Aorta (tissue), 5 donors: ENCODE data around the gene LGALS7. TPM values are rescaled to one million over a fixed set of nuclear protein-coding genes. Genes with fewer than 3 reads are reported as not detected.
"Not testable (repeated sequence)": the region's sequence is repeated elsewhere in the genome, so short reads cannot be mapped to it uniquely, and the experiment has no call there.

ENCODE experiments used
- ATAC-seq: fragments of 200-7000 bp; cut with Tn5 transposase; one replicate; pipeline ENCODE4 v1.9.1; 2022; ENCODE audit warnings: moderate library complexity; ENCODE audit not compliant: low FRiP score
- DNase-seq, 2 donors: peaks; one replicate each; pipeline ENCODE4 v3.0.0-alpha.2; 2020
- H3K27ac ChIP-seq, 2 donors: one replicate each; pipeline ENCODE4 v1.5.1; 2013; ENCODE audit warnings: low read length in 2 of 2, mild to moderate bottlenecking in 2 of 2, moderate library complexity in 2 of 2, control low read depth in 1 of 2, inconsistent platforms in 1 of 2, low read depth in 1 of 2
- H3K27me3 ChIP-seq, 2 donors: one replicate each; pipeline ENCODE4 v1.6.1; 2013; ENCODE audit warnings: control low read depth in 1 of 2, low read length in 1 of 2, mild to moderate bottlenecking in 1 of 2, moderate library complexity in 1 of 2; ENCODE audit not compliant: insufficient read depth in 2 of 2, control insufficient read depth in 1 of 2
- H3K36me3 ChIP-seq, 2 donors: one replicate each; pipeline ENCODE4 v1.6.1; 2013; ENCODE audit warnings: control low read depth in 1 of 2, low read length in 1 of 2, mild to moderate bottlenecking in 1 of 2; ENCODE audit not compliant: insufficient read depth in 2 of 2, control insufficient read depth in 1 of 2
- H3K4me1 ChIP-seq, 2 donors: one replicate each; pipeline ENCODE4 v1.6.1; 2013; ENCODE audit warnings: low read length in 2 of 2, control low read depth in 1 of 2, mild to moderate bottlenecking in 1 of 2, moderate library complexity in 1 of 2; ENCODE audit not compliant: insufficient read depth in 2 of 2, control insufficient read depth in 1 of 2
- H3K4me3 ChIP-seq, 2 donors: one replicate each; pipeline ENCODE4 v1.5.1; 2013; ENCODE audit warnings: low read length in 2 of 2, control low read depth in 1 of 2, mild to moderate bottlenecking in 1 of 2
- H3K9me3 ChIP-seq: one replicate; pipeline ENCODE4 v1.6.1; 2013; ENCODE audit warnings: mild to moderate bottlenecking, low read length; ENCODE audit not compliant: control insufficient read depth
- WGBS, 2 donors: extraction: QIAGEN DNeasy Blood & Tissue Kit; methylation state at CpG; one replicate each; pipeline ENCODE4 v1.1.7; 2013; 5-methylcytosine and 5-hydroxymethylcytosine counted together
- intact Hi-C, 2 donors: fragments of 100-400 bp; cut with DNase I; formaldehyde crosslinking; loops; one replicate each; pipeline versions ENCODE4 v1.14.2 to v1.15.0; 2022
- polyA plus RNA-seq, 2 donors: library from polyadenylated mRNA; stranded (reverse); fragments of 200-250 nt; gene quantifications; one replicate each; pipeline ENCODE4 v1.2.3, GENCODE V29; 2013
- total RNA-seq, 2 donors: library from RNA; stranded (reverse); fragmentation: NEBNext Ultra II Directional; extraction: Animal tissue kit (Norgen Biotek cat#: 25700); gene quantifications; one replicate each; pipeline ENCODE4 v1.2.1, GENCODE V29; 2021
- donor health status: healthy with polysubstance abuse.
- donor health status: Bipolar disorder and iron deficiency.
- donor health status: DM: no; HTN: no; CAD: no.
- donor health status: DM: no; HTN: no; CAD: no.
- donor health status: DM: yes; HTN: yes; CAD: no.

LGALS7 gene
- total and polyA plus RNA-seq, 4 donors: not detected

DNA sequence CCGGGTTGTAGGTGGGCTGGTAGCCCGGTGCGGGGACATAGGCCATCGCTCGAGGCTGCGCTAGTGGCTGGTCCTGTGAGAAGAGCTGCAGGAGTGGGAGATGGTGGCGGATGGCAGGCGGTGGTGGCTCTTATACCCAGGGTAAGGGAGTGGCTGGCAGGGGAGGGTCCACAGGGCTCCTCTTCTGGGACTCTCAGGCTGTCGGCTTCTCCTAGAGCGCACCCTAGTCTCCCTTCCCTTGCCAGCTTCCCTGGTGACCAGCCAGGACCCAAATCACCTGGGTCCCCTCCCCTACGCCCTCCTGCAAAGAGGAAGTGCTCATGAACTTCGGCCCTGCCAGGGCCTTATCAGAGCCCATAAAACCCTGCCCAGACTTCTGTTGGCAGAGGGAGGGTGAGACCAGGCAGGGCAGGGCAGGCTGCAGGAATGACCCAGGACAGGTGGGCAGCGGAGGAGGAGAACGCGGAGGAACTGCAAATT, 39.6 kb upstream of the LGALS7 start, which contains the start of gene LGALS4:
TSS of gene LGALS4 (minus strand) at position 105 of the 480 bp plus-strand sequence. CDS start at position 46, 59 bp downstream.
- Histone ChIP-seq H3K4me1 (no peaks in the 10 kb centered on the region), H3K4me3 (no peak within 1 kb of the TSS), H3K9me3 (no peaks in the 10 kb centered on the region), H3K36me3 (peaks cover 0 to 4% of the 10 kb centered on the region in 2 donors), H3K27me3 (no peaks in the 10 kb centered on the region), H3K27ac (no peak within 1 kb of the TSS)
- DNase-seq (peak in 1 of 2 donors; percentile 36), ATAC-seq (peak; percentile 13)
- 83 to 87% methylated on average over 15 of the region's 15 CpGs for WGBS, 2 donors
- intact Hi-C loops: no loop called here

DNA sequence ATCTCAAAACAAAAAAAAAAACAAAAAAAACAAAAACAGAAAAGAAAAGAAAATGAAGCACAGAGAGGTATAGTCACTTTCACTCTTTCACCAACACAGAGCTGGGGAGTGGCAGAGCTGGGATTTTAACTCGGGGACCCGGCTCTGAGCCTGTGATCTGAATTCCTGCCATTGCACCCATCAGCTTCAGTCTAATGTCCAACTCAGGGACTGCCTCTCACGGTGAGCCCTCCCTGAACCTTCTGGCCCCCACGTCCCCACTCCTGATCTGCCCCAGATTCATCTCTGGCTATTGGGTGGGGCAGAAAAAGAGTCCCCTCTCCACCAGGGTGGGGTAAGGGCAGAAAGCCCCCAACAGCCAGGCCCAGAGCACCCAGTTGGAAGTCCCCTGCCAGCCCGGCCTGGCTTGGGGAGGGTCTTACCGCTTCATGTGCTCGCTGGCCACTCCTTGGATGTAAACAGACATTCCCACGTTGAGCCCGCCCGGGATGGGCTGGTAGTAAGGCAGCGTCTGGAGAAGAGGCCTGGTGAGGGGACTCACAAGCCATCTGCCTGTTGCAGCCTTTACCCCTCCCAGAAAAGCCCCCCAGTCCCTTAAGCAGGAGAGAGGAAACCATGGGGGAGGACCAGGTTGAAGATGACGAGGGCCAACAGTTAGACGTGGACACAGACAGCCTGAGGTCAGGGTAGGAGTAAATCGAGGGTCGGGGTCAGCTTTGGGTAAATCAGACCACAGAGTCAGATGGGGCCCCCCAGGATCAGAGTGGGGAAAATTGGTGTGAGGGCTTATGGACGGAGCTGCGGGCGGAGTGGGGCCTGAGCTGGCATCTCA, 38.9 kb upstream of the LGALS7 start:
- Histone ChIP-seq H3K4me1 (no peaks in the 10 kb centered on the region), H3K9me3 (no peaks in the 10 kb centered on the region), H3K27me3 (no peaks in the 10 kb centered on the region), H3K36me3 (peaks cover 0 to 4% of the 10 kb centered on the region in 2 donors), H3K27ac (no peak overlapping the region), H3K4me3 (no peak overlapping the region)
- 78 to 79% methylated on average over 18 of the region's 18 CpGs for WGBS, 2 donors
- DNase-seq: peak in 1 of 2 donors; percentile 67
- intact Hi-C loops: no loop called here
- no peak for ATAC-seq

DNA sequence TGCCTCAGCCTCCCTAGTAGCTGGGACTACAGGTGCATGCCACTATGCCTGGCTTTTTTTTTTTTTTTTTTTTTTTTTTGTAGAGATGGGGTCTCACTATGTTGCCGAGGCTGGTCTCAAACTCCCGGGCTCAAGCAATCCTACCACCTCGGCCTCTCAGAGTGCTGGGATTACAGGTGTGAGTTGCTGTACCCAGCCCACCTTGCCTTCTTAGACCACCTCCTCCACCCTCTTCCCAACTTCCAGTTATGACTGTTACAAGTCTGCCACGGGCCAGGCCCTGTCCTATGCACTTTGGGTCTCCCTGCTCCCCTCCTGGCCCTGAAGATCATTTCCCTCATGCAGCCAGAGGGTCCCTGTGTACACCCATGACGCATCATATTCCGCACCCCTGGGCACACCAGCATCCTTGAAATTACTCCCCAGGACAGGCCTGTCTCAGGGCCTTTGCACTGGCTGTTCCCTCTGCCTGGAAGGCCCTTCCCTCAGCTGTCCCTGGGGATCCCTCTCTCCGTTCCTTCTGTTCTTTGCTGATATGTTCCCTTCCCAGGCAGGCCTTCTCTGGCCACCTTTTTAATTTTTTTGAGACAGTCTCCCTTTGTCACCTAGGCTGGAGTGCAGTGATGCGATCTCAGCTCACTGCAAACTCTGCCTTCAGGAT, 36.4 kb upstream of the LGALS7 start:
- intact Hi-C loops: loop anchor here in 1 of 2 donors (10.0 kb wide), 1 partner anchor 55 kb away; no protein-coding TSS in a partner anchor
- DNase-seq (no peak), ATAC-seq (no peak)
- H3K27me3 ChIP-seq: no peaks in the 10 kb centered on the region
- 94% methylated on average over 8 of the region's 8 CpGs for WGBS, 2 donors
- H3K9me3 ChIP-seq: no peaks in the 10 kb centered on the region
- H3K4me1 ChIP-seq: no peaks in the 10 kb centered on the region
- H3K4me3 ChIP-seq: no peak overlapping the region
- no peak overlapping the region for H3K27ac ChIP-seq
- H3K36me3 ChIP-seq: no peaks in the 10 kb centered on the region

DNA sequence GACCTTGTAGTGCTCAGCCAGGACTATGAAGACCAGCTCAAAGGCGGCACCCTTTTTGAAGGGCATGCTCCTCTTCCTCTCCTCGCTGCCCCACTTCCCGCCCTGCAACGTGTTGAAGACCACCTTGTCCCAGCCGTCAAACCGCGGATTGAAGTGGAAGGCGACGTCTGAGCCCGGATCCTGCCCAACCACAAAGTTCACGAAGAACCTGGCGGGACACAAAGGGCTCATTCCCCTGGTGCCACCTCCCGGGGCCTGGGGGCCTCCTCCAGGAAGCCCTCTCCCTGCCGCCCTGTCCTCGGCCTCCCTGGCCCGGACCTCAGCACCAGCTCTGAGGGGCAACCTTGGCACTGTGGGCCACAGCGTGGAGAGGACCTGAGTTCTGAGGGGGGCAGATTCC, 35.4 kb upstream of the LGALS7 start:
- intact Hi-C loops: loop anchor here in 1 of 2 donors (10.0 kb wide), 1 partner anchor 54 kb away; no protein-coding TSS in a partner anchor
- Histone ChIP-seq H3K27ac (no peak overlapping the region), H3K4me1 (no peaks in the 10 kb centered on the region), H3K9me3 (no peaks in the 10 kb centered on the region), H3K36me3 (no peaks in the 10 kb centered on the region), H3K4me3 (no peak overlapping the region), H3K27me3 (no peaks in the 10 kb centered on the region)
- 93 to 94% methylated on average over 15 to 17 of the region's 17 CpGs for WGBS, 2 donors
- peak in 1 of 2 donors; percentile 55 for DNase-seq
- ATAC-seq: no peak

DNA sequence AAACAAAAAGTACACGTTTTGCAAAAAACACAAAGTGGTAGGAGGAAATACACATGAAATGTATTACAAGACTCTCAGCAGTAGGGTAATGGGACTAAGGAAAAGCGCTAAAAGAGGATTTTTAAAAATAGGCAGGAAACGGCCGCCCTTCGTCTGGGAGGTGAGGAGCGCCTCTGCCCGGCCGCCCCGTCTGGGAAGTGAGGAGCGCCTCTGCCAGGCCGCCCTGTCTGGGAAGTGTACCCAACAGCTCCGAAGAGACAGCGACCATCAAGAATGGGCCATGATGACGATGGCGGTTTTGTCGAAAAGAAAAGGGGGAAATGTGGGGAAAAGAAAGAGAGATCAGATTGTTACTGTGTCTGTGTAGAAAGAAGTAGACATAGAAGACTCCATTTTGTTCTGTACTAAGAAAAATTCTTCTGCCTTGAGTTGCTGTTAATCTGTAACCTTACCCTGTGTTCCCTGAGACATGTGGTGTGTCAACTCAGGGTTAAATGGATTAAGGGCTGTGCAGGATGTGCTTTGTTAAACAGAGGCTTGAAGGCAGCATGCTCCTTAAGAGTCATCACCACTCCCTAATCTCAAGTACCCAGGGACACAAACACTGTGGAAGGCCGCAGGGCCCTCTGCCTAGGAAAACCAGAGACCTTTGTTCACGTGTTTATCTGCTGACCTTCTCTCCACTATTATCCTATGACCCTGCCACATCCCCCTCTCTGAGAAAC, 34.2 kb upstream of the LGALS7 start:
- not testable (repeated sequence) for H3K4me3 ChIP-seq, H3K27ac ChIP-seq, H3K36me3 ChIP-seq, H3K27me3 ChIP-seq, H3K9me3 ChIP-seq, ATAC-seq, H3K4me1 ChIP-seq
- peak in 1 of 2 donors; percentile 17 for DNase-seq
- intact Hi-C loops: loop anchor here in 1 of 2 donors (10.0 kb wide), 1 partner anchor 53 kb away; no protein-coding TSS in a partner anchor
- WGBS, 2 donors: 80 to 91% methylated on average over 13 to 15 of the region's 18 CpGs

DNA sequence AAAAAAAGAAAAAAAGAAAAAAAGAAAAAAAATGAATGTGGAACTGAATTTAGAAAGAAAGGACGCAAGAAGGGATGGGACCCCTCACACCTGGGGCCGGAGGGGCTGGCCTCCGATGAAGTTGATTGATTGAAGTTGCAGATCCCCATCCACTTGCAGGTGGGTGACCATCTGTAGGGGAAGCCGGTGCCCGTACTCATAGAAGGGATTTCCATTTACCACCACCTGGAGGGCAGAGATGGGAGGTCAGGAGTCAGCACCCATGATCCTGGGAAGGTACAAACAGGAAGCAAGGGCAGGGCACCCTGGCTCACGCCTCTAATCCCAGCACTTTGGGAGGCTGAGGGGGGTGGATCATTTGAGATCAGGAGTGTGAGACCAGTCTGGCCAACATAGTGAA, 33.1 kb upstream of the LGALS7 start:
- Histone ChIP-seq H3K27me3 (no peaks in the 10 kb centered on the region), H3K27ac (no peak overlapping the region), H3K36me3 (no peaks in the 10 kb centered on the region), H3K4me3 (no peak overlapping the region), H3K9me3 (no peaks in the 10 kb centered on the region), H3K4me1 (no peaks in the 10 kb centered on the region)
- intact Hi-C loops: loop anchor here in 1 of 2 donors (10.0 kb wide), 1 partner anchor 52 kb away; no protein-coding TSS in a partner anchor
- 93 to 95% methylated on average over 6 of the region's 6 CpGs for WGBS, 2 donors
- no peak for ATAC-seq
- DNase-seq: peak in 1 of 2 donors; percentile 52

DNA sequence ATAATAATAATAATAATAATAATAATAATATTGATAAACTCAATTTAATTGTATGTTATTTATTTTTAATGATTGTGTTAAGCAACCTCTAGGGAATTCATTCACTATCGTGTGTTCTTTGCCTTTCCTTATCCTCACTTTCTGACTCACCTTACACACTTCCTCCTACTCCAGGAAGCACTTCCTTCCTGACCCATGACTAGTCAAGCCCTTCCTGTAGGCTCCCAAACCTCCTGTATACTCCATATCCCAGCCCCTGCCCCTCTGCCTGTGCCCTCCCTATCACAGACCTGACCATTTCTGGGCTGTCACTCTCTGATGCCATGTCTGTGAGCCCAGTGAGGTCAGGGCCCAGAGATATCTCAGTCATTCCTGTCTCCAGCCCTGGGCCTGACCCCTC, 31.9 kb upstream of the LGALS7 start:
- DNase-seq: peak in 1 of 2 donors; percentile 35
- Histone ChIP-seq H3K4me1 (no peaks in the 10 kb centered on the region), H3K27ac (no peak overlapping the region), H3K9me3 (no peaks in the 10 kb centered on the region), H3K4me3 (no peak overlapping the region), H3K36me3 (no peaks in the 10 kb centered on the region), H3K27me3 (no peaks in the 10 kb centered on the region)
- no peak for ATAC-seq
- intact Hi-C loops: loop anchor here in 1 of 2 donors (10.0 kb wide), 1 partner anchor 50 kb away; no protein-coding TSS in a partner anchor
- WGBS, 2 donors: 78 to 86% methylated on average over 1 of the region's 1 CpG

DNA sequence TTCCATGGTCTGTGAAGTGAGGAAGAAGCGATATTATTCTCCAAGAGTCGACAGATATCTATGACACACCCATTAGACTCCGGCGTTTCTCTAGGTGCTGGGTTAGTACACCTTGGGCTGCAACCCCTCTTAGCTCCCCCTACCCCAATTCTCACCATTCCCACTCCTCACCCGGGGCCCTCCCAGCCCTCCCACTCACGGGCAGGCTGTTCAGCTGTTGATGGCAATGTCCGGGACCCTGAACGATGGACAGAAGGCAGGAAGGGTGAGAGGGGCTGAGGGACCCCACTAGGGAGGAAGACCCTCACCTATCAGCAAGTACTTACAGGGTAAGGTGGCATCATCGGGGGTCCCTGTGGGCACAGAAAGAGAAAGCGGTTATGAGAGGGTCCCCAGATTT, 30.2 kb upstream of the LGALS7 start:
- WGBS, 2 donors: 89 to 90% methylated on average over 10 of the region's 10 CpGs
- Histone ChIP-seq H3K9me3 (no peaks in the 10 kb centered on the region), H3K4me1 (no peaks in the 10 kb centered on the region), H3K27ac (no peak overlapping the region), H3K27me3 (no peaks in the 10 kb centered on the region), H3K36me3 (no peaks in the 10 kb centered on the region), H3K4me3 (no peak overlapping the region)
- intact Hi-C loops: loop anchor here in 1 of 2 donors (10.0 kb wide), 1 partner anchor 49 kb away; no protein-coding TSS in a partner anchor
- ATAC-seq: no peak
- peak in 1 of 2 donors; percentile 48 for DNase-seq
